GM23338 (cell line): ENCODE results near the gene NPLOC4. TPM values are rescaled to one million over a fixed set of nuclear protein-coding genes. Genes with fewer than 3 reads are reported as not detected.

ENCODE experiments used
- ATAC-seq: fragments of 200-7000 bp; cut with Tn5 transposase; 3 replicates; pipeline ENCODE4 v1.9.1; 2020
- DNase-seq: peaks from one replicate; pipeline ENCODE4 v3.0.0-alpha.2; 2015; ENCODE audit warnings: low spot score
- H2AFZ ChIP-seq: fragments of 200-600 bp; sonication (generic); 2 replicates; pipeline ENCODE4 v1.8.0; 2016; ENCODE audit warnings: antibody characterized with exemption, mild to moderate bottlenecking, moderate library complexity
- H3F3A ChIP-seq: fragments of 200-600 bp; sonication (generic); replicated peaks from 2 replicates; pipeline ENCODE4 v1.8.0; 2017; ENCODE audit warnings: antibody characterized with exemption, mixed run types, low read depth
- H3K27ac ChIP-seq: fragments of 200-600 bp; sonication (generic); 2 replicates; pipeline ENCODE4 v1.6.1; 2016; ENCODE audit warnings: low read depth
- H3K27me3 ChIP-seq: fragments of 200-600 bp; sonication (generic); 2 replicates; pipeline ENCODE4 v1.8.0; 2016; ENCODE audit warnings: mild to moderate bottlenecking, mixed run types, moderate library complexity; ENCODE audit not compliant: insufficient read depth
- H3K36me3 ChIP-seq: fragments of 200-600 bp; sonication (generic); 2 replicates; pipeline ENCODE4 v1.8.0; 2016; ENCODE audit warnings: mild to moderate bottlenecking; ENCODE audit not compliant: insufficient read depth
- H3K4me1 ChIP-seq: fragments of 200-600 bp; sonication (generic); 2 replicates; pipeline ENCODE4 v1.8.0; 2016; ENCODE audit warnings: mild to moderate bottlenecking, moderate library complexity; ENCODE audit not compliant: insufficient read depth
- H3K4me2 ChIP-seq: fragments of 200-600 bp; sonication (generic); 2 replicates; pipeline ENCODE4 v1.7.1; 2017; ENCODE audit warnings: mixed run types
- H3K4me3 ChIP-seq: fragments of 200-600 bp; sonication (generic); 2 replicates; pipeline ENCODE4 v1.6.1; 2016; ENCODE audit warnings: mixed run types
- H3K79me2 ChIP-seq: fragments of 200-600 bp; sonication (generic); replicated peaks from 2 replicates; pipeline ENCODE4 v1.8.0; 2017; ENCODE audit warnings: mild to moderate bottlenecking; ENCODE audit not compliant: insufficient read depth
- H3K9me2 ChIP-seq: fragments of 200-600 bp; sonication (generic); 2 replicates; pipeline ENCODE4 v1.8.0; 2017; ENCODE audit not compliant: insufficient read depth
- H4K20me1 ChIP-seq: fragments of 200-600 bp; sonication (generic); replicated peaks from 2 replicates; pipeline ENCODE4 v1.8.0; 2017; ENCODE audit warnings: mild to moderate bottlenecking; ENCODE audit not compliant: insufficient read depth
- H3K27ac Mint-ChIP-seq: 2 replicates; pipeline ENCODE4 v1.8.0; 2020; ENCODE audit warnings: inconsistent platforms, mild to moderate bottlenecking, moderate library complexity, mixed read lengths
- H3K27me3 Mint-ChIP-seq: 3 replicates; pipeline ENCODE4 v1.8.0; 2022; ENCODE audit warnings: low read depth, mild to moderate bottlenecking, moderate library complexity, mixed read lengths, inconsistent platforms; ENCODE audit not compliant: insufficient read depth, poor library complexity
- H3K36me3 Mint-ChIP-seq: 3 replicates; pipeline ENCODE4 v1.8.0; 2021; ENCODE audit warnings: low read depth, mild to moderate bottlenecking, inconsistent platforms, moderate library complexity, mixed read lengths
- H3K4me1 Mint-ChIP-seq: 3 replicates; pipeline ENCODE4 v1.8.0; 2020; ENCODE audit warnings: mild to moderate bottlenecking, inconsistent platforms, mixed read lengths
- H3K4me3 Mint-ChIP-seq: 3 replicates; pipeline ENCODE4 v1.8.0; 2021; ENCODE audit warnings: moderate library complexity, mild to moderate bottlenecking, inconsistent platforms, mixed read lengths
- H3K9me3 Mint-ChIP-seq: 3 replicates; pipeline ENCODE4 v1.8.0; 2020; ENCODE audit warnings: moderate library complexity, mild to moderate bottlenecking, inconsistent platforms, mixed read lengths
- CREB1 ChIP-seq: fragments of 250-450 bp; sonication (Bioruptor Pico); IDR thresholded peaks from 2 replicates; pipeline ENCODE4 v1.5.0; 2020; ENCODE audit warnings: low read depth, mild to moderate bottlenecking, moderate library complexity
- CTCF ChIP-seq, 2 experiments: fragments of 200-600 bp in 1 of 2; sonication (generic) in 1 of 2; conservative IDR thresholded peaks; 2 replicates each; pipeline versions ENCODE4 v1.5.1 to v1.6.1; 2016 to 2017; ENCODE audit warnings: antibody characterized with exemption in 2 of 2, low read depth in 2 of 2, mild to moderate bottlenecking in 2 of 2, moderate library complexity in 1 of 2
- EZH2 ChIP-seq: fragments of 200-600 bp; sonication (generic); IDR thresholded peaks from one replicate; pipeline ENCODE4 v1.8.0; 2017; ENCODE audit warnings: antibody characterized with exemption, mild to moderate bottlenecking, low read depth; ENCODE audit not compliant: unreplicated experiment
- JUNB ChIP-seq: IDR thresholded peaks from one replicate; pipeline ENCODE4 v1.6.1; 2016; ENCODE audit warnings: antibody characterized with exemption; ENCODE audit not compliant: unreplicated experiment
- NANOG ChIP-seq: IDR thresholded peaks from 2 replicates; pipeline ENCODE4 v1.6.1; 2016; ENCODE audit warnings: antibody characterized with exemption, borderline replicate concordance
- POLR2AphosphoS5 ChIP-seq: IDR thresholded peaks from 2 replicates; pipeline ENCODE4 v1.6.1; 2016; ENCODE audit warnings: antibody characterized with exemption, low read depth
- REST ChIP-seq: IDR thresholded peaks from one replicate; pipeline ENCODE4 v1.6.1; 2018; ENCODE audit warnings: antibody characterized with exemption; ENCODE audit not compliant: unreplicated experiment
- STAT1 ChIP-seq: IDR thresholded peaks from one replicate; pipeline ENCODE4 v1.6.1; 2016; ENCODE audit warnings: antibody characterized with exemption; ENCODE audit not compliant: unreplicated experiment
- ZNF114 ChIP-seq: fragments of 250-450 bp; sonication (Bioruptor Pico); IDR thresholded peaks from 2 replicates; pipeline ENCODE4 v1.5.0; 2020; ENCODE audit warnings: mild to moderate bottlenecking, moderate library complexity
- ZNF331 ChIP-seq: fragments of 250-450 bp; sonication (Bioruptor Pico); IDR thresholded peaks from 2 replicates; pipeline ENCODE4 v1.5.0; 2020; ENCODE audit warnings: low read depth, mild to moderate bottlenecking, moderate library complexity
- ZNF462 ChIP-seq: fragments of 250-450 bp; sonication (Bioruptor Pico); IDR thresholded peaks from 2 replicates; pipeline ENCODE4 v1.5.0; 2020; ENCODE audit warnings: mild to moderate bottlenecking, moderate library complexity
- polyA plus RNA-seq: library from polyadenylated mRNA; unstranded; fragments of >200 nt; fragmentation: Nextera tagmentation; extraction: Ambion mirVana; gene quantifications from 2 replicates; pipeline ENCODE4 v1.2.1, GENCODE V29; 2016
- total RNA-seq: library from RNA; depleted of rRNA; stranded (reverse); fragments of >200 nt; shearing (Covaris generic); gene quantifications from 2 replicates; pipeline ENCODE4 v1.2.3, GENCODE V29; 2014

NPLOC4 gene
- total and polyA plus RNA-seq, 2 experiments from 2014 or later: 24.1 to 79.1 TPM

GRCh38 chr17:81664051-81664470 lies 27.1 kb upstream of the NPLOC4 start:
- H3K4me3 ChIP-seq: no peak overlapping the region
- DNase-seq: no peak
- peaks cover 21% of the 10 kb centered on the region; the same call in 1 of the 2 replicates for H3F3A ChIP-seq
- Mint-ChIP-seq H3K4me1 (peaks cover 25% of the 10 kb centered on the region), H3K4me3 (no peak overlapping the region), H3K36me3 (peaks cover 37% of the 10 kb centered on the region), H3K27me3 (peaks cover 15% of the 10 kb centered on the region), H3K27ac (no peak overlapping the region; the same call in 1 of the 2 replicates), H3K9me3 (no peaks in the 10 kb centered on the region)
- no peaks in the 10 kb centered on the region for H3K36me3 ChIP-seq
- H3K9me2 ChIP-seq: no peaks in the 10 kb centered on the region
- TF ChIP-seq POLR2AphosphoS5 (peak; percentile 29; the same call in 1 of the 2 replicates), NANOG (no peak)
- peaks cover 15% of the 10 kb centered on the region for H3K4me1 ChIP-seq
- H3K27ac ChIP-seq: no peak overlapping the region
- peaks cover 33% of the 10 kb centered on the region for H3K79me2 ChIP-seq
- H3K27me3 ChIP-seq: no peaks in the 10 kb centered on the region
- no peak overlapping the region for H2AFZ ChIP-seq
- ATAC-seq: no peak
- no peak overlapping the region for H3K4me2 ChIP-seq
- peaks cover 12% of the 10 kb centered on the region for H4K20me1 ChIP-seq

- Histone ChIP-seq H2AFZ (no peak overlapping the region), H4K20me1 (no peaks in the 10 kb centered on the region), H3K79me2 (peaks cover 13% of the 10 kb centered on the region), H3K27me3 (no peaks in the 10 kb centered on the region), H3K4me1 (peaks cover 11% of the 10 kb centered on the region), H3K36me3 (no peaks in the 10 kb centered on the region), H3F3A (peaks cover 12% of the 10 kb centered on the region; the same call in 1 of the 2 replicates), H3K27ac (no peak overlapping the region), H3K9me2 (no peaks in the 10 kb centered on the region), H3K4me2 (no peak overlapping the region), H3K4me3 (no peak overlapping the region)
- no peaks in the 10 kb centered on the region for H3K9me3 Mint-ChIP-seq
- peaks cover 12% of the 10 kb centered on the region for H3K27me3 Mint-ChIP-seq
- DNase-seq: no peak
- no peak overlapping the region for H3K4me3 Mint-ChIP-seq
- H3K4me1 Mint-ChIP-seq: peaks cover 13% of the 10 kb centered on the region; the same call in 2 of the 3 replicates
- peaks cover 19% of the 10 kb centered on the region for H3K36me3 Mint-ChIP-seq
- ATAC-seq: no peak
- H3K27ac Mint-ChIP-seq: no peak overlapping the region
- TF ChIP-seq CREB1 (no peak), EZH2 (no peak), CTCF (conservative IDR thresholded peaks at IDR 0.05; ENCODE audit: low read depth in 2 of 2) (no peak), ZNF331 (CRISPR knock-in tag) (no peak), JUNB (no peak), ZNF114 (CRISPR knock-in tag) (no peak), REST (no peak), ZNF462 (CRISPR knock-in tag) (no peak), NANOG (no peak), STAT1 (no peak)
These were observed 25.1 kb upstream of the NPLOC4 start for GRCh38 chr17:81662002-81662401.
